Hepatocyte (in vitro differentiated cells): ENCODE results near the gene THSD4. TPM values are rescaled to one million over a fixed set of nuclear protein-coding genes. Genes with fewer than 3 reads are reported as not detected.

Experiments
- DNase-seq: peaks from one replicate; pipeline ENCODE4 v3.0.0-alpha.2; 2016; ENCODE audit warnings: low spot score
- H2AFZ ChIP-seq: fragments of 200-600 bp; sonication (generic); 2 replicates; pipeline ENCODE4 v1.6.0; 2016; ENCODE audit warnings: antibody characterized with exemption, mild to moderate bottlenecking
- H3K27ac ChIP-seq: fragments of 200-600 bp; sonication (generic); 2 replicates; pipeline ENCODE4 v1.5.1; 2016; ENCODE audit warnings: mild to moderate bottlenecking
- H3K27me3 ChIP-seq: fragments of 200-600 bp; sonication (generic); 2 replicates; pipeline ENCODE4 v1.6.1; 2016
- H3K36me3 ChIP-seq: fragments of 200-600 bp; sonication (generic); replicated peaks from 2 replicates; pipeline ENCODE4 v1.5.1; 2016; ENCODE audit warnings: low read depth; ENCODE audit not compliant: insufficient read depth
- H3K4me1 ChIP-seq: fragments of 200-600 bp; sonication (generic); 2 replicates; pipeline ENCODE4 v1.5.1; 2016; ENCODE audit warnings: mild to moderate bottlenecking, moderate library complexity; ENCODE audit not compliant: insufficient read depth
- H3K4me2 ChIP-seq: fragments of 200-600 bp; sonication (generic); 2 replicates; pipeline ENCODE4 v1.6.0; 2016
- H3K4me3 ChIP-seq: fragments of 200-600 bp; sonication (generic); 2 replicates; pipeline ENCODE4 v1.5.1; 2016; ENCODE audit warnings: mild to moderate bottlenecking
- H3K79me2 ChIP-seq: fragments of 200-600 bp; sonication (generic); 2 replicates; pipeline ENCODE4 v1.6.0; 2017; ENCODE audit warnings: mild to moderate bottlenecking
- H3K9me2 ChIP-seq: fragments of 200-600 bp; sonication (generic); replicated peaks from 2 replicates; pipeline ENCODE4 v1.6.0; 2017; ENCODE audit warnings: mild to moderate bottlenecking; ENCODE audit not compliant: insufficient read depth
- H3K9me3 ChIP-seq: fragments of 200-600 bp; sonication (generic); 2 replicates; pipeline ENCODE4 v1.5.1; 2016; ENCODE audit warnings: low read depth, mild to moderate bottlenecking
- H4K20me1 ChIP-seq: fragments of 200-600 bp; sonication (generic); 2 replicates; pipeline ENCODE4 v1.6.0; 2016; ENCODE audit warnings: mild to moderate bottlenecking; ENCODE audit not compliant: insufficient read depth, poor library complexity, severe bottlenecking
- CTCF ChIP-seq: fragments of 200-600 bp; sonication (generic); IDR thresholded peaks from 2 replicates; pipeline ENCODE4 v1.5.1; 2016; ENCODE audit warnings: antibody characterized with exemption, mild to moderate bottlenecking; ENCODE audit not compliant: poor library complexity
- EZH2 ChIP-seq: fragments of 200-600 bp; sonication (generic); IDR thresholded peaks from 2 replicates; pipeline ENCODE4 v1.6.1; 2016; ENCODE audit warnings: antibody characterized with exemption, mild to moderate bottlenecking, borderline replicate concordance
- EZH2phosphoT487 ChIP-seq: fragments of 200-600 bp; sonication (generic); IDR thresholded peaks from one replicate; pipeline ENCODE4 v1.6.1; 2018; ENCODE audit warnings: antibody characterized with exemption, mild to moderate bottlenecking, low read depth, moderate library complexity; ENCODE audit not compliant: unreplicated experiment, severe bottlenecking
- WGBS: methylation state at CpG from one replicate; pipeline ENCODE4 v1.1.6; 2016; ENCODE audit warnings: low lambda C conversion rate; ENCODE audit errors: missing lambda C conversion rate; 5-methylcytosine and 5-hydroxymethylcytosine counted together
- polyA plus RNA-seq: library from polyadenylated mRNA; unstranded; fragments of >200 nt; fragmentation: Nextera tagmentation; extraction: Ambion mirVana; gene quantifications from 2 replicates; pipeline ENCODE4 v1.2.1, GENCODE V29; 2016
- total RNA-seq: library from RNA; depleted of rRNA; stranded (reverse); fragments of >200 nt; gene quantifications from 2 replicates; pipeline ENCODE4 v1.2.3, GENCODE V29; 2014

The THSD4 gene
- total and polyA plus RNA-seq, 2 experiments from 2014 or later = 4.3 to 7.0 TPM

DNA sequence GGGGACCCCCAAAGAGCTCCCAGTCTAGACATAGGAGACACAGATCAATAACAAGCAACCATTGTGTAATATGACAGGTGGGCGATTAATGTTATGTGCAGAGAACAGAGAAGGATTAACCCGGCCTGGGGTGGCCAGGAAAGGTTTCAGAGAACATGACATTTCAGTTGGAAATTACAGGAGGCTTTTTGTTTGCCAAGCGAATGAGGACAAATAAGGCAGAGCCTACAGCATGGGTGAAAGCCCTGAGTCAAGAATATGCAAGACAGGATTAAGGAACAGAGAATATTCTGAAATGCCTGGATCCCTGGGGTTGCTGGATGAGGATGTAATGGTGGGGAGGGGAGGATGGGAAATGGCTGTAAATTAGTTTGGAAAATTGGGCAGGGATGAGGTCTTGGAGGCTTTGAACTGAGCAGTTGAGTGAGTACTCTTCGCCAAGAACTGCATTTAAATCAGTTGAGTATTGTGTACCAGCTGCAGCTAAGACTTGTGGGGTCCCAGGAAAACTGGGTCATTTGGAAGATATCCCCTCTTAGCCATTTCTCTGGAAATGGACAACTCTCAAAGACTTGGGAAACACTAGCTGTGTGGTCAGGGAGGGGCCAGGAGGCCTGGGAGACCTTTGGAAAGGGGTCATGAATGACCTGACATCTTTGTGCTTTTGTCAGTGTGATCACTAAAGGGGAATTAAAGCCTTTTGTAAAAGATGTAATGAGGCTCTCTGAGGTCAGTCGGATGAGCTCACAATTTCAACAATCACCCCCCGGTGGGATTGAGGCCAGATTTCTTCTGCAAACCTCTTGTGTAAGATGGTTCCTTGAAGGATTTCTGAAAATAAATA is 496.5 kb downstream of the THSD4 start:
- WGBS = 80% methylated on average over 6 of the region's 6 CpGs
- no peak for TF ChIP-seq CTCF
- TF ChIP-seq EZH2 = no peak
- no peak for TF ChIP-seq EZH2phosphoT487
- H3K27ac ChIP-seq = no peak overlapping the region

GRCh38 chr15:71612397-71612722 is 497.1 kb downstream of the THSD4 start:
- H3K4me2 ChIP-seq = no peak overlapping the region
- DNase-seq = no peak
- no peak overlapping the region for H3K27ac ChIP-seq

More for the DNA sequence above, 496.5 kb downstream of the THSD4 start:
- no peak for DNase-seq
- no peaks in the 10 kb centered on the region for H3K27me3 ChIP-seq
- H3K4me3 ChIP-seq = no peak overlapping the region
- no peaks in the 10 kb centered on the region for H3K79me2 ChIP-seq
- H2AFZ ChIP-seq = no peak overlapping the region
- no peaks in the 10 kb centered on the region for H4K20me1 ChIP-seq
- no peaks in the 10 kb centered on the region for H3K9me3 ChIP-seq
- no peaks in the 10 kb centered on the region for H3K36me3 ChIP-seq
- no peaks in the 10 kb centered on the region for H3K9me2 ChIP-seq
- H3K4me1 ChIP-seq = peaks cover 15% of the 10 kb centered on the region
- H3K4me2 ChIP-seq = no peak overlapping the region

GRCh38 chr15:71612869-71613268 is 497.6 kb downstream of the THSD4 start:
- Histone ChIP-seq H3K27ac (no peak overlapping the region), H3K9me3 (no peaks in the 10 kb centered on the region), H2AFZ (no peak overlapping the region), H3K4me1 (peaks cover 15% of the 10 kb centered on the region), H3K4me2 (no peak overlapping the region), H3K27me3 (no peaks in the 10 kb centered on the region), H3K36me3 (no peaks in the 10 kb centered on the region), H3K79me2 (no peaks in the 10 kb centered on the region), H4K20me1 (no peaks in the 10 kb centered on the region), H3K9me2 (no peaks in the 10 kb centered on the region), H3K4me3 (no peak overlapping the region)
- WGBS = 91% methylated on average over 2 of the region's 2 CpGs
- DNase-seq = no peak
- TF ChIP-seq EZH2 (no peak), EZH2phosphoT487 (no peak), CTCF (no peak)

More at GRCh38 chr15:71612397-71612722, 497.1 kb downstream of the THSD4 start:
- Histone ChIP-seq H3K9me2 (no peaks in the 10 kb centered on the region), H3K4me3 (no peak overlapping the region), H3K9me3 (no peaks in the 10 kb centered on the region), H3K36me3 (no peaks in the 10 kb centered on the region), H3K4me1 (peaks cover 15% of the 10 kb centered on the region), H2AFZ (no peak overlapping the region), H4K20me1 (no peaks in the 10 kb centered on the region), H3K27me3 (no peaks in the 10 kb centered on the region), H3K79me2 (no peaks in the 10 kb centered on the region)
- 100% methylated on average over 1 of the region's 1 CpG for WGBS
- no peak for TF ChIP-seq EZH2phosphoT487
- TF ChIP-seq CTCF = no peak
- TF ChIP-seq EZH2 = no peak
